PFSK-1 (cell line): ENCODE measurements around the gene QPRT.

Experiments used
- FOXP2 ChIP-seq: optimal IDR thresholded peaks from 2 replicates; pipeline ENCODE3; 2011; ENCODE audit warnings: borderline replicate concordance, control low read depth, inconsistent platforms; ENCODE audit not compliant: insufficient read depth; ENCODE audit errors: extremely low read length, extremely low read depth
- POLR2AphosphoS5 ChIP-seq: IDR thresholded peaks from 2 replicates; pipeline ENCODE4 v1.6.1; 2012; ENCODE audit warnings: low read depth, mild to moderate bottlenecking, control low read depth, low read length, moderate library complexity
- REST ChIP-seq, 2 experiments: IDR thresholded peaks; 2 replicates each; pipeline versions ENCODE4 v1.6.1 to v1.8.0; 2011 to 2012; ENCODE audit warnings: low read depth in 2 of 2, low read length in 2 of 2, control low read depth in 1 of 2, inconsistent platforms in 1 of 2, mild to moderate bottlenecking in 1 of 2, moderate library complexity in 1 of 2; ENCODE audit not compliant: insufficient read depth in 1 of 2
- SIN3A ChIP-seq: IDR thresholded peaks from 2 replicates; pipeline ENCODE4 v1.6.1; 2012; ENCODE audit warnings: mild to moderate bottlenecking, low read length, moderate library complexity, borderline replicate concordance; ENCODE audit not compliant: insufficient read depth
- TAF1 ChIP-seq: IDR thresholded peaks from 2 replicates; pipeline ENCODE4 v1.6.1; 2012; ENCODE audit warnings: low read length, control low read depth, borderline replicate concordance; ENCODE audit not compliant: insufficient read depth

GRCh38 chr16:29653471-29653870 is 25.5 kb upstream of the QPRT start:
- TF ChIP-seq REST (IDR thresholded peaks at IDR 0.05; ENCODE audit: insufficient read depth in 1 of 2, low read depth in 2 of 2, low read length in 2 of 2) (no peak), POLR2AphosphoS5 (no peak), TAF1 (no peak), SIN3A (no peak), FOXP2 (no peak)
